GM19193 (cell line): ENCODE data around the gene TBC1D10A.

ENCODE experiments used
- POLR2A ChIP-seq: IDR thresholded peaks from 4 replicates; pipeline ENCODE4 v1.6.1; 2011; ENCODE audit not compliant: insufficient read depth, insufficient read length; ENCODE audit errors: extremely low read depth

Gene TBC1D10A, protein sequence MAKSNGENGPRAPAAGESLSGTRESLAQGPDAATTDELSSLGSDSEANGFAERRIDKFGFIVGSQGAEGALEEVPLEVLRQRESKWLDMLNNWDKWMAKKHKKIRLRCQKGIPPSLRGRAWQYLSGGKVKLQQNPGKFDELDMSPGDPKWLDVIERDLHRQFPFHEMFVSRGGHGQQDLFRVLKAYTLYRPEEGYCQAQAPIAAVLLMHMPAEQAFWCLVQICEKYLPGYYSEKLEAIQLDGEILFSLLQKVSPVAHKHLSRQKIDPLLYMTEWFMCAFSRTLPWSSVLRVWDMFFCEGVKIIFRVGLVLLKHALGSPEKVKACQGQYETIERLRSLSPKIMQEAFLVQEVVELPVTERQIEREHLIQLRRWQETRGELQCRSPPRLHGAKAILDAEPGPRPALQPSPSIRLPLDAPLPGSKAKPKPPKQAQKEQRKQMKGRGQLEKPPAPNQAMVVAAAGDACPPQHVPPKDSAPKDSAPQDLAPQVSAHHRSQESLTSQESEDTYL

DNA sequence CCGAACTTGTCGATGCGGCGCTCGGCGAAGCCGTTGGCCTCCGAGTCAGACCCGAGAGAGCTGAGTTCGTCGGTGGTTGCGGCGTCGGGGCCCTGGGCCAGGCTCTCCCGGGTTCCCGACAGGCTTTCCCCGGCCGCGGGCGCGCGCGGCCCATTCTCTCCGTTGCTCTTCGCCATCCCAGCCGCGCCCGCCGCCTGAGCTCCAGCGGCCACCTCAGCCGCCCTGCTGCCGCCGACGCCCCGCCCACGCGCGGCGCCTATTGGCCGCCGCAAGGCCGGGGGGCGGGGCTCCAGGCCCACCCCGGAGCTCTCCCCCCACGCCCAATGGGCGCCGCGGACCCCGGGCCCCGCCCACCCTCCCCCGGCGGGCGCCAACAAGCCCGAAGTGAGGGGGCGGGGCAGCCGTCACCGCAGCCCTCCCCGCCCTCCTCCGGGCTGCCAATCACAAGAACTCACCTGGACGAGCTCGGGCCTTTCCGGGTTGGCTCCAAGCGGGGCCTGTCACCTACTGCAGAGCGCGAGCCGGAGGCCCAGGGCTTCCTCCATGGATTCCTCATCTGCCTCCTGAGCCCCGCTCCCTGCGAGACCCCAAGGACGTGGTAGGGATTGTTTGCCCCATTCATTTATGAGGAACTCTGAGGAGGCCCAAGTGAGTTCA is at the start of gene TBC1D10A:
TSS of gene TBC1D10A (minus strand) at position 236 of the 657 bp plus-strand sequence. CDS start at position 176, 60 bp downstream.
- peak; percentile 79 for TF ChIP-seq POLR2A

DNA sequence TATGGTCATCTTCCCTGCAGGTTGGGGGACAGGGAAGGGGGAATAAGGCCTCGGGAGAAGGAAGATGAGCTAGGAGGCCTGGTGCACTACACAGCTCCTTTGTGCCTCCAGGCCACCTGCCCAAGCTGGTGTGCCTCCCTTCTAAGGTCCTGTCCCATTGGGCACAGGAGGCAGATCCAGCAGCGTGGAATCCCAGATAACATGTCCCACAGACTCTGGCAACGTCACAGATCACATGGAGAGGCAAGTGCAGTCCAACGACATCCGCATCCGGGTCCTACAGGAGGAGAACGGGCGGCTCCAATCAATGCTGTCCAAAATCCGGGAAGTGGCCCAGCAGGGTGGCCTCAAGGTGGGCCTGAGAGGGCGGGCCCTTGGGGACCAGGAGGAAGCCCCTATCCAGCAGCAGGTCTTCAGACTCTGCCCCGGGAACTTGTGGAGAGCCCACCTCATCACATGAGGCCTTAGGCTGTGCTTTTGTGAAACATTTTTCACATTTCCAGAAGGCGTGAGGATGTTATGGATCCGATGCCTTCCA is 48.6 kb upstream of the TBC1D10A start:
- no peak for TF ChIP-seq POLR2A

DNA sequence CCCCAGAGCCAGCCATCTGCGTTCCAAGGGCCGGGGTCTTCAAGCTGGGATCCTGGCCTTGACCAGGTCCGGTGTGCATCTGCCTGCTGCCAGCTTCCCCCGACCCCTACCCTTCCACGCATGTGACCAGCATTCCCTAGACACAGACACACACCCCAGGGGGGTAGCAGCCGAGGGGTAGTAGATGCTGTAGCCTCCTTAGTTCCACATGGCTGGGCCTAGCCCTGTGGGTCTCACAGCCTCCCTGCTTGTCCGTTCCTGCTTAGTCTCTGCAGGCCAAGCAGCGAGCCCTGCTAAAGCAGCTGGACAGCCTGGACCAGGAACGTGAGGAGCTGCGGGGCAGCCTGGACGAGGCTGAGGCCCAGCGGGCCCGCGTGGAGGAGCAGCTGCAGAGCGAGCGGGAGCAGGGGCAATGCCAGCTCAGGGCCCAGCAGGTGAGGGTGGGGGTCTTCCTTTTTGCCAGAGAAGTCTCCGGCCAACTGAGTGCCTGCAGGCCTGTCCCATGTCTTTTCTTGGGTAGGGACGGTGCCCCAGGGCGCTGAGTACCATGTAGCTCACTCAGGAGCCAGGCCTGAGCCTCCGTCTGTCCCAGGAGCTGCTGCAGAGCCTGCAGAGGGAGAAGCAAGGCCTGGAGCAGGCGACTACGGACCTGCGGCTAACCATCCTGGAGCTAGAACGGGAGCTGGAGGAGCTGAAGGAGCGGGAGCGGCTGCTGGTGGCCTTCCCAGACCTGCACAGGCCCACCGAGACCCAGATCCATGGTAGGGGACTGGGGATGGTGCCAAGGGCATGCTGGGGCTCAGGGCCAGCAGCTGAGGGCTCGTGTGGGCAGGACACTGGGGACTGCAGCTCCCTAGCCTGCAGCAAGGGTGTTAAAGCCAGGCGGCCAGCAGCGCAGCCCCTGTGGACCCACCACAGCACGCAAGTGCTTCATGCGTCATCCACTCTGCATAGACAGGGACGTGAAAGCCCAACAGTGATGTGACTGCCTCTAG is 46.9 kb upstream of the TBC1D10A start:
- no peak for TF ChIP-seq POLR2A

DNA sequence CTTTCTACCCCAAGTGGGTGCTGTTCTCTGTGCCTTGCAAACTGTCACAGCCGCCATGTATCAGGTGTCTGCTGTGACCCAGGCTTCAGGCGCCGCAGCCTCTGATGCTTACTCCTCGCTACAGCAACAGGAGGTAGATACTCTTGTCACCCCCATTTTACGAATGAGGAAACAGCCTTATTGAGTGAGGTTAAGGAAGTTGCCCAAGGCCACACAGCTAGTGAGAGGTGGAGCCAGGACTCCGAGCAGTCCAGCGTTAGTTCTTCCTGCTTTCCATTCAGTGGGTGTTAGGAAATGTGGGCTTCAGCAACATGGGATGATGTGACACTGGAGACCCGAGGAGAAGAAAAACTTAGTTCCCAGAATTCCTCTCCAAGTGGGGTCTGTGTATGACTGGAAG is 46.2 kb upstream of the TBC1D10A start:
- TF ChIP-seq POLR2A = no peak

DNA sequence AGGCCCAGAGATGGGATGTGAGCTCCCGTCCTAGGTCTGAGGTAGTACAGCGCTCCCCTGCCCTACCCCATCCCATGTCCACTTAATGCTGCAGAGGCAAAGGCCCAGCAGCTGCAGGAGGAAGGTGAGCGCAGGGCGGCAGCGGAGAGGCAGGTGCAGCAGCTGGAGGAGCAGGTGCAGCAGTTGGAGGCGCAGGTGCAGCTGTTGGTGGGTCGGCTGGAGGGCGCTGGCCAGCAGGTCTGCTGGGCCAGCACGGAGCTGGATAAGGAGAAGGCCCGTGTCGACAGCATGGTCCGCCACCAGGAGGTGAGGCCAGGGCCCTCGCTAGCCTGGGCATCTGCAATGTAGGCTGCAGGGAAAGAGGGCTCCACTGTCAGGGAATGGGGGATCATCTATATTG is 45.2 kb upstream of the TBC1D10A start:
- no peak for TF ChIP-seq POLR2A

DNA sequence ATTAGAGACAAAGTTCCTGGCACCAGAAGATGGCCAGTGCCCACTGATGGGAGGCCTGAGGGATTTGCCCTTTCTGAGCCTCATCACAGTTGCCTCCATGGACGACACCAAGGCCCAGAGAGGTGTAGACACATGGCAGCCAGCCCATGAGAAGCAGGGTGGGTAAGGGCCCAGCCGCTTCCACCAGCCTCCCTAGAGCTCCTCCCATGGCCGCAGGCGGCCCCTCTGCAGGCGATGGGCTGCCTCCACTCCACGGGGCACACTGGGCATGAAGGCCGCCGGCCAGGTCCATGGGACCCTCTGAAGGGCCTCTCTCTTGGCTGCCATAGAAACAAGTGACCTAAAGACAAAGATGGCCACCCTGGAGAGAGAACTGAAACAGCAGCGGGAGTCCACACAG is 44.6 kb upstream of the TBC1D10A start:
- TF ChIP-seq POLR2A = no peak

DNA sequence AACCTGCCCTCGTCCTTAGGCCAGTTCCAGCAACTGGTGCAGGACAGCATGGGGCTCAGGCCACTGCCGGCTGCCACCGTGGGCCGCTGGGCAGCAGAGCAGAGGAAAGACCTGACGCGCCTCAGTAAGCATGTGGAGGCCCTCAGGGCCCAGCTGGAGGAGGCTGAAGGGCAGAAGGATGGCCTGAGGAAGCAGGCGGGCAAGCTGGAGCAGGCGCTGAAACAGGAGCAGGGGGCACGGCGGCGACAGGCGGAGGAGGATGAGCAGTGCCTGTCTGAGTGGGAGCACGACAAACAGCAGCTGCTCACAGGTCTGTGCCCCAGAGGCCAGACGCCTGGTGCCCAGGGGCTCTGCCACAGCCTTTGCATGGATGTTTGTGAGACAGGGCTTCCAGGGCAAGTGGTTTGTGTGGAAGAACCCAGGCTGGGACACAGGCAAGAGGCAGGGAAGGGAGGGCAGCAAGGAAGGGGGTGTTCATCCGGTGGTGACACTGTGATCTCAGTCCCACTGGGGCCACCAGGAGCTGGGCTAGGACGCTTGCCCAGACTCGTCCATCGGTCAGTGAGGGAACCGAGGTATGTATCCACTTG is 44.0 kb upstream of the TBC1D10A start:
- no peak for TF ChIP-seq POLR2A

DNA sequence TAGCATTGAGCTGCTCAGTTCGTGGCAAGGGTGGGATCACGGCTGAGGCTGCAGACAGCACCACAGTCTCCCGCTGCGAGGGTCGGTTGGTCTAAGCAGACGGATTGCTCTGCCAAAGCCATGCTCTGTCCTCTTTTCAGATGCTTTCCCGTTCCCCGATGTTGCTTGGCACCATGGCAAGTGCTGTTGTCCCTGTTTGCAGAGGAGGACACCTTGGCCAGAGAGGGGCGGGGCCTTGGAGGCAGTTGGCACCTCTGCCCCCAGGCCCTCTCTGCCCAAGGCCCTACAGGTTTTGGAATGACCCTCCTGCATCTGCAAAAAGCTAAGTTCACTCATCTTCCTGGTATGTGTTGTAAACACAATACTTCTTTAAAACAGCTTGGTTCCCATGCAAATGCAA is 41.7 kb upstream of the TBC1D10A start:
- TF ChIP-seq POLR2A = no peak

DNA sequence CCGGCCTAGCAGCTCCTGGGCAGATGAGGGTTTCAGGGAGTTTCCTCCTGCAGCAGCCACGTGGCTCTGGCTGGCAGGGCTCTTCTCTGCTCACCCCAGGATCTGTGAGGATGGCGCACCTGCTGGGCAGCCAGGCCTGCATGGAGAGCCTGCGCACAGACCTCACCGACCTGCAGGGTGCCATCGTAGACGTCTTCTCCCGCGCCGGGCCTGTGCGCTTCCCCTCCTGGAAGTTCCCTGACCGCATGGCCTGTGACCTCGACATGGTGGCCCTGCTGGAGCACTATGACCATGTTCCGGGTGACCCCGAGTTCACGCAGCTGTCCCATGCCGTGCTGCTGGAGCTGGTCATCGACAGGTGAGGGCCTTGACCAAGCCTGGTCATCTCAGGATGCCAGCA is 39.1 kb upstream of the TBC1D10A start:
- TF ChIP-seq POLR2A = no peak

DNA sequence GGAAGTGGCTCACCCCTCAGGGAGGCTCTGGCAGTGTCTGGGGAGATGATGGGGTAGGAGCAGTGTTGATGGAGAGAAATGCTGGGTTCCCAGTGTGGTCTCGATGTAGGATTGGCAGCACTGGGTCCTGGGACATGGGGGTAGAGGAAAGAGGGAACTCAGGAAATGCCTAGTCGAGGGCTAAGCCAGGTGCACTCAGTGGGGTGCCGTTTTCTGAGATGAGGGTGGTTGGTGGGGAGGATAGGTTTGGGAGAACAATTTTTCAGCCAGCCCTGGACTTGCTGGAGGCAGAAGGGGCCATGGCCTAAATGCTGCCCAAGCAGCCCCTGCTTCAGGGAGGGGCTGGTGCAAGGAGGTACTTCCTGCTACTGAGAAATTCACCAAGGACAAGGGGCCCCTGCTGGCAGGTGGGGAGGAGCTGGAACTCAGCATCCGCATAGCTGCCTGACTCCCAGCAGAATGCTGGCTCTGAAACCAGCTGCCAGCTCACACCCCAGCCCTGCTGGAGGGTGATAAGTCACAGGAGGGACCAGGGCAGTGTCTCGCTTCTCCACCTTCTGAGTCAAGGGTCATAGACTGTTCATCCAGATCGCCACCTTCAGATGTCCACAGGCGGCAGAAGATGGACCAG is 36.0 kb upstream of the TBC1D10A start:
- TF ChIP-seq POLR2A = no peak

DNA sequence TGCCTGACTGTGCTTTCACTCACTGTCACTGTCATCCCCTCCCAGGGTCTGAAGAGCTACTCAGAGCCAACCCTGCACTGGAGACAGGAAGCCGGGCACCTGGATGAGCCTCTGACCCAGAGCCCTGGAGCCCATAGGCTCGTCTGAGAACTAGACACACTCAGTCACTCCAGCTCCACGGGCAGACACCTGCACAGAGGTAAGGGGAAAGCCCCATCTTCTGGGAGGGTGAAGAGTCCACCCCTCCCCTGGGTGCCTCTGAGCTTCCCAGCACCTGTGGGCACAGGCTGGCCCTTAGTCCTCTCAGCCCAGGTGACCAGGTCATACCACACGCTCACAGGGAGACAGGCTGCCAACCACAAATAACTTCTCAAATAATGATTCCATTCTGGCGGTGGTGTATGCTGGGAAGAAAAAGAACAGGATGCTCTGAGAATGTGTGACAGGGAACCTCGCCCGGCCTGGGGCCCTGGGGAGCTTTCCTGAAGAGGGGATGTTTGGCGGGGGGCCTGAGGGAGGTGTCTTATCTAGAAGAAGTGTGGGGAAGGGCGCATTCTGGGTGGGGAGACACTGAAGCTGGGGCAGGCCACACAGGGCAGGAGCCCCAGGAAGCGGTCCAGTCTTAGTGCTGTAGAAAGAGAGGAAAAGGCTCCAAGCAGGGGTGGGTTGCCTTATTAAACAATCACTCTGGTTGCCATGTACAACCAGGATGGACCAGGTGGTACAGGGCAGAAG is 35.3 kb upstream of the TBC1D10A start:
- no peak for TF ChIP-seq POLR2A

DNA sequence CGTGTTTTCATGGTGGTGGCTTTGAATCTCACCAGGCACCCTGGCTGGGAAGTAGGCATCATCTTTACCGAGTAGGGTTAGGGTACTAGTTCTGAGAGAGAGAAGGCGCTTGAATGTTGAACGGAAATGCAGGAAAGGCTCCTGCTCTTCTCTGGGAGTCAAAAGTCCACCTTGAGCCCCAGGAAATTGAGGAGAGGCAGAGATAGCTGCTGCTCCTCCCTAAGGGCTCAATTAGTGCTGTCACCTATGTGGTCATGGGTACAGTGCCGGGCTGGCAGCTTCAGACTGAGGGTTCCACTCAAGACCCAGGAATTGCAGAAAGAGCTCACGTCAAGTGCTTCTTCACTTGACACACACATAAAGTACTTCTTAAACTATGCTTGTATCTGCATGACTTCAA is 31.8 kb upstream of the TBC1D10A start:
- no peak for TF ChIP-seq POLR2A

DNA sequence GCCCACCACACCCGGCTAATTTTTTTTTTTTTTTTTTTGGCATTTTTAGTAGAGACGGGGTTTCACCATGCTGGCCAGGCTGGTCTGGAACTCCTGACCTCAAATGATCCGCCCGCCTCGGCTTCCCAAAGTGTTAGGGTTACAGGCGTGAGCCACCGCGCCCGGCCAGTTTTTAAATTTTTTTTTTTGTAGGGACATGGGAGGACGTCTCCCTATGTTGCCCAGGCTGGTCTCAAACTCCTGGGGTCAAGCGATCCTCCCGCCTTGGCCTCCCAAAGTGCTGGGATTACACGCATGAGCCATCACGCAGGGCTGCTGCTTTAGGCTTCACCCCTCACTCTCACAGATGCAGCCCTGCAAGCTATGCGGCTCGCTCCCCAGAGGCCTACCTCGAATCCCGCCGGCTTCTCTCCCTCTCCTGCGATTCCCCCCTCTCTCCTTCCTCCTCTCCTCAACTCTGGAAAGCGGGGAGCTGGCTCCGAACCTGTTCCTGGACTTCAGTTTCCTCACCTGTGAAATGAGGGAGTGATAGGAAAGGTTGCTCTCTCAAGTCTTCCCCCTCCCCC is 31.0 kb upstream of the TBC1D10A start:
- TF ChIP-seq POLR2A = no peak
